DMS114 treated with DMSO at 0.1 percent for 48 hours (cell line): Measurements from ENCODE around the gene EMX2.

ENCODE experiments used
- DNase-seq: peaks from one replicate; lab custom pipeline; 2025; ENCODE audit not compliant: unreplicated experiment; lab: John Stamatoyannopoulos, UW

Gene EMX2

DNA sequence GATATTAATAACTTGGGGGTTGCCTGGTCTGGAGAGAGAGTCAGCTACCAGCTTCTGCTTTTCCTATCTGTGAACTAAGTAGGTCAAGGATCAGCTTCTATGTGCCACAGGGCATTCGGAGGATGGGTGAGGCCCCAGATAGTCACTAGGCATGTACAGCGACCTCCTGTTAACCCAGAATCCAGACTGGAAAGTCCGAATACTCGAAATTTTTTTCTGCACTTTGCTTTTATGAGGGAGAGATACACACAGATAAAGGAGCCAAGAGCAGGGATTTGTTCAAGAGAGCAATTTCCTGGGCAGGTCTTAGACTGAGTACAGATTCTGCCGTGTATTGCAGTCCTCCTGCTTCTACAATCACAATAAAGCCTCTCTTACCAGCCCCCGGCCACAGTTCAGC is 54.2 kb downstream of the EMX2 start:
- DNase-seq, result no peak

DNA sequence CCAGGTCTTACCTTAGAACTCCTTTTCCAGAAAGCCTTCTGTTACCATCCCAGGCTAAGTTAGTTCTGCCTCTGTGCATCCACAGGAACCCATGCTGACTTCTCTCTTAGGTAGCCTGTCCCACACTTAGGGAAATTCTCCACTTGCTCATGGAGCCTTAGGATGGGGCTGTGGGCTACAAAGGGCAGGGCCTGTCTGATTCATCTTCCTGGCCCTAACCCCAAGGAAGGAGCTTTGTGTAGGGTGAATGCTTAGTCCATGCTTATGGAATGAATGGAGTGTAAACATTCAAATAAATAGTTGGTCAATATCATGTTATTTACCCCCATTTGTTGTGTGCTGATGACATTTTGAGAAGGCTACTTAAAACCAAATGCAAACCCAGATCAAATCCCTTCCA is 54.7 kb downstream of the EMX2 start:
- no peak for DNase-seq
